SJSA1 (cell line): ENCODE results near the gene GSN. TPM values are rescaled to one million over a fixed set of nuclear protein-coding genes. Genes with fewer than 3 reads are reported as not detected.

Experiments used
- DNase-seq, 2 experiments: peaks; one replicate each; pipeline ENCODE4 v3.0.0-alpha.2; 2015 to 2020; ENCODE audit warnings: low spot score in 2 of 2, low read depth in 1 of 2
- H3K27ac ChIP-seq: fragments of 250-450 bp; sonication (Bioruptor Pico); 2 replicates; pipeline ENCODE4 v1.5.1; 2020; ENCODE audit warnings: mild to moderate bottlenecking, moderate library complexity
- H3K27me3 ChIP-seq: fragments of 250-450 bp; sonication (Bioruptor Pico); replicated peaks from 2 replicates; pipeline ENCODE4 v1.5.1; 2020; ENCODE audit warnings: mild to moderate bottlenecking, moderate library complexity
- H3K36me3 ChIP-seq: fragments of 250-450 bp; sonication (Bioruptor Pico); 2 replicates; pipeline ENCODE4 v1.5.1; 2020; ENCODE audit warnings: mild to moderate bottlenecking
- H3K4me1 ChIP-seq: fragments of 250-450 bp; sonication (Bioruptor Pico); replicated peaks from 2 replicates; pipeline ENCODE4 v1.6.1; 2021; ENCODE audit warnings: mild to moderate bottlenecking
- H3K4me3 ChIP-seq: fragments of 250-450 bp; sonication (Bioruptor Pico); 2 replicates; pipeline ENCODE4 v1.5.1; 2020; ENCODE audit warnings: mild to moderate bottlenecking
- H3K9me3 ChIP-seq: fragments of 250-450 bp; sonication (Bioruptor Pico); replicated peaks from 2 replicates; pipeline ENCODE4 v1.5.1; 2020; ENCODE audit warnings: mild to moderate bottlenecking
- total RNA-seq: library from RNA; depleted of rRNA; stranded (reverse); fragments of >200 nt; shearing (Covaris generic); gene quantifications from 2 replicates; pipeline ENCODE4 v1.2.3, GENCODE V29; 2014

Gene GSN
- total RNA-seq, 1 experiment from 2014 or later, result 331 TPM

DNA sequence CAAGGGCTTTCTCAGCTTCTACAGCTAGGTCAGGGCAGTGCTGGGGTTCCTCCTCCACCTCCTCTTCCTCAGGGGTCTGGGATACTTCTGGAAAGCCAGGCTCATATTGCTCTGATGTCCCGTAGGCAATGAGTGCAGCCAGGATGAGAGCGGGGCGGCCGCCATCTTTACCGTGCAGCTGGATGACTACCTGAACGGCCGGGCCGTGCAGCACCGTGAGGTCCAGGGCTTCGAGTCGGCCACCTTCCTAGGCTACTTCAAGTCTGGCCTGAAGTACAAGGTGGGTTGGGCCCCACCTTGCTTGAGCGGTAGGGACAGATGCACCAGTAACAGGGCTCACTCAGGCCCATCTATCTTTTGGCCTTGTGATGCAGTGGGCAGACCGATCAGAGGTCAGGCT, 34.8 kb downstream of the GSN start:
- no peak overlapping the region for H3K27ac ChIP-seq
- no peaks in the 10 kb centered on the region for H3K27me3 ChIP-seq
- H3K4me1 ChIP-seq, result peaks cover 5% of the 10 kb centered on the region; the same call in 1 of the 2 replicates
- H3K36me3 ChIP-seq, result peaks cover 42% of the 10 kb centered on the region
- DNase-seq, result no peak
- H3K4me3 ChIP-seq, result no peak overlapping the region
- H3K9me3 ChIP-seq, result no peaks in the 10 kb centered on the region

DNA sequence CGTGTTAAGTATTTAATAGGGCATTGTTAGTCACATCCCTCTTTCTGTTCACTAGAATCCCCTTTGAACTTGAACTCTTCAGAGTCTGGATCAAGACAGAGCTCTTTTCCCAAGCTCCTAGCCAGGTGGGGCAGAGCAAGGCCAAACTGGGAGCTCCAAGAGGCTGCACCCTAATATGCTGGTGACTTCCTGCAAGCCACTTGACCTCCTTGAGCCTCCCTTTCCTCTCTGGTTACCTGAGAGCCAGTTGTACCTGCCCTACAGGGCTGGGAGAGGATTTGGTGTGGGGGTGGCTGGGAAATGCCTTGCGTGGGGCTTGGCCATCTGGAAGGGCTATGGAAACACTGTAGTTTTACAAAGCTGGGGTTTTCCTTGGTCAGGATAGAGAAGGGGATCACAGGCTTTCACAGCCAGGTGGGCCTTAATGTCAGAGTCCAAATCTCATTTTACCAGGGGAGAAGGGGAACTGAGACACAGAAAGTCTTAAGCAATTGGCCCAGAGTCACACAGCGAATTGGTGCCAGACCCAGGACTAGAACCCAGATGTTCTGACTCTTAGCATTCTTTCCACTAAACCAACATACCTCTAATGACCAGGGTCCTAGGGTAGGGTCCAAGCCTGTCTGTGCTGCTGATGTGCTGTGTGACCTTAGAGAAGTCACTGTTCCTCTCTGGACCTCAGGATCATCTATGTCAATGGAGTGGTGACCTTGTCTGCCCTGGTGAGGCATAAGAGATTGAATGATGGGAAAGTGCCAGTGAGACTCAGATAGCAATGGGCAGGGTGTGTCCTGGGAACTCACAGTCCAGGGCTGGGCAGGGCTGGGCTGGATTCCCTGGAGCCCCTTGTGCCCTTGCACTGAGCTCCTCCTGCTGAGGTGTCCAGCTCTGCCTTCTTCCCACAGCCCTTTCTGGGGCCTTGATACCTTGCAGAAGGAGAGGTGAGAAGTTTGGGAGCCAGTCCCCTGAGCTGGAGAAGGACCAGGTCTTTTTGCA, 35.8 kb downstream of the GSN start:
- Histone ChIP-seq H3K9me3 (no peaks in the 10 kb centered on the region), H3K4me3 (no peak overlapping the region), H3K4me1 (0 out of 2 replicates have a peak, but pooled peaks cover 2% of the 10 kb centered on the region), H3K27ac (no peak overlapping the region), H3K36me3 (peaks cover 42% of the 10 kb centered on the region), H3K27me3 (no peaks in the 10 kb centered on the region)
- DNase-seq, result no peak

DNA sequence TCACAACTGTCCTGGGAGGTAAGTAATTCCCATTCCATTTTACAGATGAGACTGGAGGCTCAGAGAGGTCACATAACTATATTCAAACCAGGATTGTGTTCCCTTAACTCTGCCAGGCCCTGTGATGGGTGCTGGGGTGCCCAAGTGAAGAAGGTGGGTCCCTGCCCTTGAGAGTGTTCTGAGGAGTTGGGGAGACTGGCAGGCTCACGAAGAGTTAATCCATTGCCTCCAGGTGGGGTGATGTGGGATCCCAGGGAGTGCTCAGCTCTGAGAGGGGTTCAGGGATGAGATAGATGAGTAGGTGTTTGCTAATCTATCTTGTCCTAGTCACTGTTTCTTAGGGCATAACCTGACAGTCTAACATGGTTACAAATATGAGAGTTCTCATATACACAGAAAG, 36.7 kb downstream of the GSN start:
- no peak for DNase-seq
- Histone ChIP-seq H3K27ac (no peak overlapping the region), H3K4me1 (no peaks in the 10 kb centered on the region), H3K4me3 (no peak overlapping the region), H3K9me3 (no peaks in the 10 kb centered on the region), H3K27me3 (no peaks in the 10 kb centered on the region), H3K36me3 (peaks cover 42% of the 10 kb centered on the region)

DNA sequence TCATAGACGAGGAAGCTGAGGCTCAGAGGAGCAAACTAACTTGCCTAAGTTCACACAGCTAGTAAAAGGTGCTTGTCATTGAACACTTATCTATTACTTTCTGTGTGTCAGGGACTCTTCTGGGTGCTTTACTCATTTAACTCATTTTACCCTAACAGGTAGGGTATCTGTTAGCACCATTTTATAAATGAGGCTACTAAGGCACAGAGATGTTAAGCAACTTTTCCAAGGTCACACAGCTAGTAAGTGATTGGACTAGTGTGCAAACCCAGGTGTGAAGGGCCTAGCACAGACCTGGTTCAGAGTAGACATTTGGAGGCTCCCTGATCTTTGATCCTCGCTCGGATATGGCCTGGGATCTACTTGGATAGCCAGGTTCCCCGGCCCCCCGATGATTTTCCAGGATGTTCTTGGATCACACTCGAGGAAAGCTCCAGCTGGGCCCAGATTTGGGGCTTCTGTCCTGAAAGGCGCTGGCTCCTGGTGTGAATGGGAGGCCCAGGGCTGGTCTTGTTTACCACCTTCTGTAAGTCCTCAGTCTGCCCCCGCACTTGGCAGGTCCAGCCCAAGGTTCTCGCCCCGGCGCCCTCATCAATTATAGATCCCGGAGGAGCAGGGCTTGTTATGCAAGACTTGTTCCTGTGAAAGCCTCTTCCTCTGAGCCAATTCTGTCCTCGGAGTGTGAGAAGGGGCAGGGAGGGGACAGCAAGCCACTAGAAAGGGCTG, 37.5 kb downstream of the GSN start:
- H3K36me3 ChIP-seq, result peaks cover 45% of the 10 kb centered on the region
- H3K9me3 ChIP-seq, result no peaks in the 10 kb centered on the region
- H3K4me3 ChIP-seq, result no peak overlapping the region
- H3K4me1 ChIP-seq, result no peaks in the 10 kb centered on the region
- no peaks in the 10 kb centered on the region for H3K27me3 ChIP-seq
- no peak overlapping the region for H3K27ac ChIP-seq
- DNase-seq, result no peak

DNA sequence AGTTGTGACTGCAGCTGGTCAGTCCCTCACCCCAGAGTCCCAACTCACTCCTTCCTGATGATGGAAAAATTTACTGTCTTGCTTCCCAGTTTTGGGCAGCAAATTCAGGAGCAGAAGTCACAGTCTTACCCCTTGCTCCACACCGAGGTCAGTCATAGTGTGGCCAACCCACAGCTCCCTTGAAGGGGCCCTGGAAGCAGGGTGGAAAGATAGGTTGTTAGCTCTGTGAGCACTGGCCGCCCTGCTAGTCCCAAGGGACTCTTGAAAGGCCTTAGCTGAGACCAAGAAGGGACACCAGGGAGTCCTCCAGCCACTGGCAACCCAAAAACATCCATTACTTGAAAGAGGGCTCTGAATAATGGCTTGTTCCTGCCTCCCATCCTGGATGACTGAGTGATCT, 40.0 kb downstream of the GSN start:
- Histone ChIP-seq H3K4me3 (no peak overlapping the region), H3K36me3 (peaks cover 57% of the 10 kb centered on the region), H3K27me3 (no peaks in the 10 kb centered on the region), H3K27ac (no peak overlapping the region), H3K9me3 (no peaks in the 10 kb centered on the region), H3K4me1 (no peaks in the 10 kb centered on the region)
- no peak for DNase-seq

DNA sequence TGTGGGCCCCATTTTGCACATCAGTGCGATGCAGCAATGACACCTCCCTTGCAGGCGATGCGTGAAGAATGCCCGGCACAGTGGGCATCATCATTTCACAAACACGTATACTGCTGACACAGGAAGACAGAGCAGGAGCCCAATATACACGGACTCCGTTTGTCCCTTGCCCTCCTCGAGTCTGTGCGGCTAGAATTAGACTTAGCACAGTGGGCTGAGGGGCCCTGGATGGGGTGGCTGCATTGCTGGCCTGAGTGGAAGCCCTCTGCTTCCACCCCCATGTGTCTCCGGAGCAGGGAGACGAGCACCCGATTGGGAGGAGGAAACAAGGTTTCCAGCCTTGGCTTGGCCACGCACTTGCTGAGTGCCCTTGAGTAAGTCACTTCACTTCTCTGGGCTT, 40.8 kb downstream of the GSN start:
- Histone ChIP-seq H3K27ac (no peak overlapping the region), H3K27me3 (no peaks in the 10 kb centered on the region), H3K9me3 (no peaks in the 10 kb centered on the region), H3K4me1 (no peaks in the 10 kb centered on the region), H3K36me3 (peaks cover 57% of the 10 kb centered on the region), H3K4me3 (no peak overlapping the region)
- no peak for DNase-seq

DNA sequence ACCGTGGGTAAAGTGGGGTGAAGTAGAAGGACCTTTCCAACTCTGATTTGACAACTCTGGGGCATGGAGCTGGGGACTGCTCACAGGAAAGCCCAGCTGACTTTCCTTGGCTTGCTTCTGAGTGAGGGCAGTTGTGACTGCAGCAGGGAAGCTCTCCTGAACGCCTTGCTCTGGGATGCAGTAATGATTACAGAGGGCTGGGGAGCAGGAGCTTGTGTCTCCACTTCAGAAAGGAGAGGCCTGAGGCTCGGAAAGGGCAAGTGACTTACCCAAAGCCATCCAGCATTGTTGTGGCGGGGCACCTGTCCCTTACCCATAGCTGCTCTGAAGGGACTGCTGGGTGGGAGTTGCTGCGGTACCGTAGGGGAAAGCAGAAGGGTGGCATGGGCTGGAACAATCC, 41.2 kb downstream of the GSN start:
- DNase-seq, result no peak
- no peaks in the 10 kb centered on the region for H3K27me3 ChIP-seq
- H3K9me3 ChIP-seq, result no peaks in the 10 kb centered on the region
- H3K36me3 ChIP-seq, result peaks cover 57% of the 10 kb centered on the region
- H3K4me3 ChIP-seq, result no peak overlapping the region
- H3K4me1 ChIP-seq, result no peaks in the 10 kb centered on the region
- no peak overlapping the region for H3K27ac ChIP-seq

DNA sequence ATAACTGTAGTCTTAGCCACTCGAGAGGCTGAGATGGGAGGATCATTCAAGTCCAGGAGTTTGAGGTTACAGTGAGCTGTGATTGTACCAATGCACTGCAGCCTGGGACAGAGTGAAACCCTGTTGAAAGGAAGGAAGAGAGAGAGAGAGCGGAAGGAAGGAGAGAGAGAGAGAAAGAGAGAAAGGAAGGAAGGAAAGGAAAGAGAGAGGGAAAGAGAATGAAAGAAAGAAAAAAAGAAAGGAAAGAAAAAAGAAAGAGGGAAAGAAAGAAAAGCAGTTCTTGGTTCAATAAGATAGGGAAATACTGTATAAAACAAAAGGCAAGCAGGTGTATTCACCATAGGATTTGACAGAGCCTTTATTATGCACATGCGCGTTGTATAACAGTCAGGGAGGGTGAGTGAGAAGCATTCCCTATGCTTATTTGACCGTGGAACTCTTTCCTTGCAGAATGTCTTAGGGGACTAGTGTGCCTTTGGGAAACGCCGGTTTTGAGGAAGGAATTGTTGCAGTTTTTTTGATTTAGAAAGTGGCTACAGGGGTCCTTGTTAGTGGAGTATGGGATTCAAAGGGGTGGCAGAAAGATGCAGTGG, 42.0 kb downstream of the GSN start:
- peaks cover 55% of the 10 kb centered on the region for H3K36me3 ChIP-seq
- H3K27ac ChIP-seq, result no peak overlapping the region

DNA sequence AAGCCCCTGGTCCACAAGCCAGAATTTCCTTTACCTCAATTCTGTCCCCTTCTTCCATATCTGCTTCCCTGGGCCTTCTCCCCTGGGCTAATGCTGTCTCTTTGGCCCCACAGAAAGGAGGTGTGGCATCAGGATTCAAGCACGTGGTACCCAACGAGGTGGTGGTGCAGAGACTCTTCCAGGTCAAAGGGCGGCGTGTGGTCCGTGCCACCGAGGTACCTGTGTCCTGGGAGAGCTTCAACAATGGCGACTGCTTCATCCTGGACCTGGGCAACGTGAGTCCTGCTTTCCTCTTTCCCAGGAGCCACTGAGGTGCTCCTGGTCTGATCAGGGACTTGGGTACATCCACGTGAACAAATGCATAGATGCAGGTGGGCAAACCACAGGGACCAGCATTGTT, 42.6 kb downstream of the GSN start:
- peaks cover 53% of the 10 kb centered on the region for H3K36me3 ChIP-seq
- no peak for DNase-seq

More for the DNA sequence above, 42.0 kb downstream of the GSN start:
- Histone ChIP-seq H3K4me3 (no peak overlapping the region), H3K9me3 (no peaks in the 10 kb centered on the region), H3K27me3 (no peaks in the 10 kb centered on the region), H3K4me1 (no peaks in the 10 kb centered on the region)
- no peak for DNase-seq

DNA sequence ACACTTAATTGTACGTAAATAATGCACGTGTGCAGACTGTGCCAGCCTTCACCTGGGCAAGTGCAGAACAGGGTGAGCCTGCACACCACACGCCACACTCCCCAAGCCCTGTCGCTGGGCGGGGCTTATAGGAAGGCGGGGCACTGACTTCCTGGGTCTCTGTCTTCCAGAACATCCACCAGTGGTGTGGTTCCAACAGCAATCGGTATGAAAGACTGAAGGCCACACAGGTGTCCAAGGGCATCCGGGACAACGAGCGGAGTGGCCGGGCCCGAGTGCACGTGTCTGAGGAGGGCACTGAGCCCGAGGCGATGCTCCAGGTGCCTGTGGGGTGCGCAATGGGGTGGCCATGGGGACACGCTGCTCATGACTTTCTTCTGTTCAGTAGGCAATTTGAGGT, 44.2 kb downstream of the GSN start:
- Histone ChIP-seq H3K4me1 (no peaks in the 10 kb centered on the region), H3K4me3 (no peak overlapping the region), H3K27me3 (no peaks in the 10 kb centered on the region), H3K27ac (no peak overlapping the region), H3K36me3 (peaks cover 62% of the 10 kb centered on the region), H3K9me3 (no peaks in the 10 kb centered on the region)
- DNase-seq, result no peak

More for the DNA sequence above, 42.6 kb downstream of the GSN start:
- H3K4me3 ChIP-seq, result no peak overlapping the region
- H3K9me3 ChIP-seq, result no peaks in the 10 kb centered on the region
- H3K4me1 ChIP-seq, result no peaks in the 10 kb centered on the region
- no peaks in the 10 kb centered on the region for H3K27me3 ChIP-seq
- H3K27ac ChIP-seq, result no peak overlapping the region

DNA sequence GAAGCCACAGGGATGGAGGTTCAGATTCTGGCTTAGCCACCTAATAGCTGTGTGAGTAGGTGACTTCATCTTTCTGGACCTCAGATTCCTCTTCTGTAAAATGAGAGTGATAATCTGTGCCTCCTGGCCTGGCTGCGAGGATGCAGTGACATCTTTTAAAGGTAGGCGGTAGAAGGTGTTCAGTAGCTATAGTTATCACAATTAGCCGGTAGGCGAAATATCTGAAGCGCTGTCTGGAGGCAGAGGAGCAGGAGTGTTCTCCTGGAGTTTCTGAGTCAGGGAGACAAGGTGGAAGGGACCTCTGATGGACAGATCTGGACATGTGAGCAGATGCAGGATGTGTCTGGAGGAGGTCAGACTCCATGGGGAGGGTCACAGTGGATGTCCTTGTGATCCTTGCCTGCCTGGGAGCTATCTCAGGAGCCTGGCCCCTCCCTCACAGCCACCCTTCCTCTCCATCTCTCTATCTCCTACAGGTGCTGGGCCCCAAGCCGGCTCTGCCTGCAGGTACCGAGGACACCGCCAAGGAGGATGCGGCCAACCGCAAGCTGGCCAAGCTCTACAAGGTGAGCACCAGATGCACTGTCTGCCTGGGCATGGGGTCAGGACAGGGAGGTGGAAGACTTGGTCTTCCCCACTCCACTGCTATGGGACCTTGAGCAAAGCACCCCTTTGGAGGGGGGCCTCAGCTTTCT, 45.6 kb downstream of the GSN start:
- H3K36me3 ChIP-seq, result peaks cover 67% of the 10 kb centered on the region
- no peaks in the 10 kb centered on the region for H3K27me3 ChIP-seq
- no peak overlapping the region for H3K4me3 ChIP-seq
- H3K9me3 ChIP-seq, result no peaks in the 10 kb centered on the region
- no peak for DNase-seq
- H3K4me1 ChIP-seq, result no peaks in the 10 kb centered on the region
- H3K27ac ChIP-seq, result no peak overlapping the region

DNA sequence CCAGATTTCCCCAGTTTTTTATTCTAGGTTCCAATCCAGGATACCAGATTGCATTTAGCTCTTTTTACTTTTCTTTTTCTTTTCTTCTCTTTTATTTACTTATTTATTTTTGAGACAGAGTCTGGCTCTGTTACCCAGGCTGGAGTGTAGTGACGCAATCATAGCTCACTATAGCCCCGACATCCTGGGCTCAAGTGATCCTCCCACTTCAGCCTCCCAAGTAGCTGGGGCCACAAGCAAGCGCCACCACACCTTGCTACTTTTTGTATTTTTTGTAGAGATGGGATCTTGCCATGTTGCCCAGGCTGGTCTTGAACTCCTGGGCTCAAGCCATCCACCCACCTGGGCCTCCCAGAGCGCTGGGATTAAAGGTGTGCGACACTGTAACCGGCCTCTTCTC, 48.4 kb downstream of the GSN start:
- Histone ChIP-seq H3K27me3 (no peaks in the 10 kb centered on the region), H3K4me3 (no peak overlapping the region), H3K36me3 (peaks cover 67% of the 10 kb centered on the region), H3K4me1 (peaks cover 13% of the 10 kb centered on the region), H3K27ac (no peak overlapping the region), H3K9me3 (no peaks in the 10 kb centered on the region)
- DNase-seq, result no peak

DNA sequence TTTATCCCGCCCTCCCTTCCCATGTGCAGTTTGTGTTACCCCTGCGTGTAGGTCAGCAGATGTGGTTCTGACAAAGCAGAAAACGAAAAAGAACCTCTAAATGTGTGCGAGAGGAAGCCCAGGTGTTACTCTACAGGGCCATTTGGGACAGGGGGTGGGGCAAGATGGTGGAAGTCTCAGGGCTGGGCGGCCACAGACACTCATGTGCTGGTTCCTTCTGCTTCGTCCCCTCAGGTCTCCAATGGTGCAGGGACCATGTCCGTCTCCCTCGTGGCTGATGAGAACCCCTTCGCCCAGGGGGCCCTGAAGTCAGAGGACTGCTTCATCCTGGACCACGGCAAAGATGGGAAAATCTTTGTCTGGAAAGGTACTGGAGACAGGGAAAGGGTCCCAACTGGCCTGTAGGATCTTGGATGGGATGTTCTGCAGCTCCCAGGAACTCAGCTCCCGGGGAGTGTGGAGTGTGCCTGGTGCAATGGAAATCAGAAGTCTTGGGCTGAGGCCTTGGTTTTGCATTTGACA, 49.0 kb downstream of the GSN start:
- Histone ChIP-seq H3K36me3 (peaks cover 65% of the 10 kb centered on the region), H3K27me3 (no peaks in the 10 kb centered on the region)
- no peak for DNase-seq

More for the DNA sequence above, 49.0 kb downstream of the GSN start:
- H3K9me3 ChIP-seq, result no peaks in the 10 kb centered on the region
- peaks cover 17% of the 10 kb centered on the region for H3K4me1 ChIP-seq
- H3K4me3 ChIP-seq, result no peak overlapping the region
- H3K27ac ChIP-seq, result no peak overlapping the region
